NCI-H446 treated with DMSO at 0.1 percent for 48 hours (cell line): ENCODE measurements around the gene GRM7.

Source experiments
- DNase-seq: peaks from one replicate; lab custom pipeline; 2025; lab: John Stamatoyannopoulos, UW

The GRM7 gene

DNA sequence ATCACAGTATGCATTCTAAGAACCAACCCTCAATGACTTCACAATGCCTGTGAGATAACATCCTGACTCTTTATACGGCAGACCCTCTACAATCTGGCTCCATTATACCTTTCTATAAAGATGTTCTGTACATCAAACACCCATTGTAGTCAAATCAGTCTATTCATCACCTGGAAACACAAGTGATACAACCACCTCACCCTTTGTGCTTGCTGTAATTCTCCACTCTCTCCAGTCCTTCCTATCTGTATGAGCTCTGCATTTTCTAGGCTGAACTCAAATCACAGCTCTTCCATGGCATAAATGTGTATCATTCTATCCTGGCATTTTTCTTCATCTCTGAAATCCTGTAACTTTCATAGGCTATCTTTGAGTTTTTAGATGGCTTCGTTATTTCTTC lies 539.4 kb downstream of the GRM7 start:
- no peak for DNase-seq

GRCh38 chr3:7401418-7401817 lies 540.5 kb downstream of the GRM7 start:
- DNase-seq = no peak

GRCh38 chr3:7407107-7407506 lies 546.2 kb downstream of the GRM7 start:
- no peak for DNase-seq

DNA sequence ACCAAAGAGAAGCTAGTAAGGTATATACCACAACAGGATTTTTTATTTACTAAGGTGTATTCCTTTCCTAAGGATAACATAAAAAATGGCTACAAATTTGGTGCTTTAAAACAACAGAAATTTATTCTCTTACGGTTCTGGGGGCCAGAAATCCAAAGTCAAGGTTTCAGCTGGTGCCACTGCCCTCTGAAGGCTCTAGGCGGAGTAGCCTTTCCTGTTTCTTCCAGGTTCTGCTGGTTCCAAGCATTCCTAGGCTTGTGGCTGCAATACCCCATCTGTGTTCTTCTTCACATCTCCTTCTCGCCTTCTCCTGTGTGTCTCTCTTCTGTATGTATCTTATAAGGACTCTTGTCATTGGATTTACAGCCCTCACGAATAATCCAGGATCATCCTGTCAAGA lies 549.9 kb downstream of the GRM7 start:
- DNase-seq = no peak

DNA sequence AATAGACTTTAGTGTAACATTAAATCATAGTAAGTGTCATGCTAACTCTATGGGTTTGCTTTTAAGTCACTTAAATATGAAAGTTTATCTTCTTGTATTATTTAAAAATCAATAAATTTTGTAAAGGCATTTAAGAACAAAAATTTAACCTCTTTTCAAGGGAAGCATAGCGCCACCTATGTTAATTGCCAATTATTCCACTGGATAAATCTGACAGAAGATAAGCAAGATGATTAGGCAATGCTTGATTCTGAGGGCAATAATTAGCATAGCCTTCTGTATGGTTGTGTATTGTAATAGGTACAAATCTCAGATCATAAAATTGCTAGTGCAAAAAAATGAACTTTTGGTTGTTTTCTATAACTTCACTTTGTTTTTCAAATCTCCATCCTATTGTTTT lies 560.1 kb downstream of the GRM7 start:
- DNase-seq = no peak

GRCh38 chr3:7423036-7423435 lies 562.1 kb downstream of the GRM7 start:
- no peak for DNase-seq

- no peak for DNase-seq
These were observed 563.1 kb downstream of the GRM7 start for GRCh38 chr3:7423995-7424394.

GRCh38 chr3:7428206-7428718 lies 567.3 kb downstream of the GRM7 start:
- no peak for DNase-seq

DNA sequence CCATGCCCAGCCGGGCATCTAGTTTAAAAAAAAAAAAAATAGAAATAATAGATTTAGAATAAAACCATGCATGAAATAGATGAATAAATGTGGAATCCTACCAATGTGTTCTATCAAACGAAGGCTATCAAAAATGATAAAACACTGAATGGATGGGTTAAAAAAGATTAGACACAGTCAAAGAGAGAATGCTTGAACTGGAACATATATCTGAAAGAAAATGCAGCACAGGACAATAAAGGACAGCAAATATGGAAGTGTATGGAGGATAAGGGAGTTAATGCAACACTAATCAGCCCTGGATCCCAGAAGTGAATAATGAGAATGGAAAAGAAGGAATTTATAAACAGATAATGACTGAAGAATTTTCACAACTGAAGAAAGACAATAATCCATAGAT lies 571.7 kb downstream of the GRM7 start:
- no peak for DNase-seq

GRCh38 chr3:7433073-7433472 lies 572.2 kb downstream of the GRM7 start:
- no peak for DNase-seq

- DNase-seq = no peak
These were observed 575.6 kb downstream of the GRM7 start for GRCh38 chr3:7436542-7436941.

GRCh38 chr3:7437231-7437630 lies 576.3 kb downstream of the GRM7 start:
- no peak for DNase-seq

DNA sequence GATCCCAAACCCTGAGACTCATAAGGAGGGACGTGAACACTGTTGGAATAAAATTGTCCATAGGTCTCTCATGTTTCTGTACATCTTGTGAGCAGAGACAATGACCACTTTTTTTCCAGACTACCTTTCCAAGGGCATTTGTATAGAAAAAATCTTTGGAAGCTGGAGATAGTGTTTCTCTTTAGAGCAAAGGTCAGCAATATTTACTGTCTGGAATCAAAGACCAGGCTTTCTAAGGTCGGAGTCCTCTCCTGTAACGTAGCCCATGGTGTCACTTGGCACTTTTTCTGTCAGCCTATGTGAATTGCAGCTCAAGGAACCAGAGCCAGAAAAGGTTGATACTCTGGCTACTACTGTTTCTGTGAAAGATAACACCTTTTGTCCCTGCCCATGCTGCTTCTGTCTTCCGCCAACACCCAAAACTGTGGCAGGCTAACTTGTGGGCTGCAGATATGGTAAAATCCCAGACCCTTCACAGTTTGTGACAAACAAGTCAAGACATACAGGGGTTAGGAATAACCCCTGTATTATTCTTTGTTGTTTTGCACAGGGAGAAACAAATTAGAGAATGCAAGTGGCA lies 578.3 kb downstream of the GRM7 start:
- DNase-seq = no peak

GRCh38 chr3:7444886-7445285 lies 584.0 kb downstream of the GRM7 start:
- DNase-seq = no peak

- DNase-seq = no peak
These were observed 584.4 kb downstream of the GRM7 start for GRCh38 chr3:7445331-7445730.

DNA sequence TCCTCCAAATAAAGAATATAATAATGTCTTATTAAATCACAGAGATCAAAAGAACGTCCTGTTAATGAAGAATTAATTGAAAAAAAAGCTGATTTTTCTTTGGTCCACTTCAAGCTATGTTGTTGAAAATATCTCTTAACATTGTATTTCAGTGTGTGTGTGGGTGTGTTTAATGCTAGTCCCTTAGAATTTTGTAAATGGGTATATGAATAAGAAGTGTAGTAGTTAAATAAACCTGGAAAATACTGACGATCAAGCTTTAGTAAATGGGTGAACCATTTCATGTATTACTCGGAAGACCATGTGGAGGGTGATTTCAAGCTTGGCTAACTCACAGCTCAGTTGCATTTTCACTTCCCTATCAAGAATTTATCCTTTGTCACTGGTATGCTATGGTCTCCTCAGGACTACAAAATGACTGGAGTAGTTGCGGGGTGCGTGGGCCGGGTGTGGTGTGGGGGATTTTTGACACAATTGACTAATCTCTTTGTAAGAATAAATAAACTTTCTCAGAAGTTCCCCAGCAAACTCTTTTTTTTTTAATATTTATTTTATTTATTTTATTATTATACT lies 586.4 kb downstream of the GRM7 start:
- DNase-seq = no peak

GRCh38 chr3:7456386-7456785 lies 595.5 kb downstream of the GRM7 start:
- DNase-seq = no peak

DNA sequence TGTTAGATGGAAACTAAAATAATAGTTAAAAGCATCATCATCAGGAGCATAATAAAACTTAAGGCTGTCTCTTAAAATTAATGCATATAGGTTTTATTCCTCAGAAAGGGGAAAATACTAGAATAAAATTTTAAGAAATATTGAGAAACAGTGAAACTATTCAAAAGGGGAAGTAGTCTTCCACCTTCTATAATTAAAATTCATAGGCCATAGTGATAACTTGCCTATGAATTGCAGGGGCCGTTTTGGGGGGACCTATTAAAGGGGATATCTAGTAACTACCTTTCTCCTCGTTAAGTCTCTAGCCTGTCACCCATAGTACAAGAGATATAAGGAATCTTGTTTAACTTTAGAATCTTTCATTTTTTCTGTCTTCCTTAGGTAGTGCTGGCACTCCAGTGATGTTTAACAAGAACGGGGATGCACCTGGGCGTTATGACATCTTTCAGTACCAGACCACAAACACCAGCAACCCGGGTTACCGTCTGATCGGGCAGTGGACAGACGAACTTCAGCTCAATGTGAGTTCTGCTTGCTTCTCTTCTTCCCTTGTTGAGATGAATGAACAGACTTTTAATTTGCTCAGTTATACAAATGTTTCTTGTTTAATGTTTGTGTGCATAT lies 600.4 kb downstream of the GRM7 start:
- DNase-seq = no peak

GRCh38 chr3:7469866-7470265 lies 609.0 kb downstream of the GRM7 start:
- DNase-seq = no peak

GRCh38 chr3:7484636-7485035 lies 623.7 kb downstream of the GRM7 start:
- DNase-seq = no peak

DNA sequence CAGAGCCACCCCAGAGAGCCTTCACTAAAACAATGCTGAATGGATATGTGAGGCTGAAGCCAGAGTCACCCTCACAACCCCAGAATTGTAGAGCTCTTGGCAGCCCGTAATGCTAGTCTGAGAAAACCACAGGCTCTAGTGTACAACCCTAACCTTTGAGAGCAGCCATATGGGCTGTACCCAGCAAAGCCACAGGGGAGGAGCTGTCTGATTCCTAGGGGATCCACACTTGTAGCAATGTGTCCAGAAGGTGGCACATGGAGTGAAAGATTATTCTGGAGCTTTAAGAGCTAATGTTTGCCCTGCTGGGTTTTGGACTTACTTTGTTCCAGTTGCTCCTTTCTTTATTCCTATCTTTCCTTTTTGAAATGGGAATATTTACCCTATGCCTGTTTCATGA lies 626.8 kb downstream of the GRM7 start:
- no peak for DNase-seq

- no peak for DNase-seq
These were observed 628.5 kb downstream of the GRM7 start for GRCh38 chr3:7489417-7489816.

- DNase-seq = no peak
These were observed 637.8 kb downstream of the GRM7 start for GRCh38 chr3:7498715-7499114.

DNA sequence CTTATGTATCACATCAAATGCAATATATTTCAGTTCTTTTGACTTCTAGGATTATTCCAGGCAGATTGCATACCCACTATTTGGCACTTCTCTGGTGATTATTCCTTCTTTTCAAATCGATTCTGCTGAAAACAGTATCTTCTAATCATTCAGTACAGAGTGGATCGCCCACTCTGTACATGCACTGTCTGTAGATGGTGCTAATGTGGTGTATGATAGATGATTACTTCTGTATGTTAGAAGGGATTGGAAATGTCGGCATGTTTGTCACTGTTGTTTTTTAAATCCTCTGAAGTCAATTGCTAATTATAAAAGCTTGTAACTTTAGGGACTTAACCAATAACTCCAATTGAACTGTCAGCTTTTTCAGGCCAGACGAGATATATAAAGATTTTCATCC lies 642.5 kb downstream of the GRM7 start:
- no peak for DNase-seq
